ENCODE data around the gene DCAF11.

DCAF11 gene

DNA sequence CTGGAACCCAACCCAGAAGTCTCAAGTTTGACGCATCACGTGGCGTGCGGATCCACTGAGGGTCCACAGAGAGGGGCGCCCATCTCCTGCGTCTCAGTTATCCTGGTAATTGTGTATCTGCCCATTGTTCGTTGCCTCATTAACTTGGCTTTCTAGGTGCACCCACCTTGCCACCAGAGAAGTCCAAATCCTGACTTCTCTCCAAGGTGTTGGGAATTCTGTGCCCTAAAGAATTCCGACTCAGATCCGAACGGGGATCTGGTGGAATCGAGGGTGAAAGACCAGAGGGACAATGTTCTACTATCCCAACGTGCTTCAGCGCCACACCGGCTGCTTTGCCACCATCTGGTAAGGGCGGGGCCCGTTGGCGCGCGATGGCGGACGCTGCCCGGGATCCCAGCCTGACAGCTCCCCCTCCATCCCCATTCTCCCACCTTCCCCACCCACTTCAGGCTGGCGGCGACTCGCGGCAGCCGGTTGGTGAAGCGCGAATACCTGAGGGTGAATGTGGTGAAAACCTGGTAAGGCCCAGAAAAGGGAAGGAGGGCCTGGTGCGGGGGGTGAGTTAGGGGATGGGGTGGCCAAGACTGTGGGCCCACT, 57.8 kb downstream of the DCAF11 start:
- H3K27ac ChIP-seq, result no peak overlapping the region
- TF ChIP-seq, protein P1, sequence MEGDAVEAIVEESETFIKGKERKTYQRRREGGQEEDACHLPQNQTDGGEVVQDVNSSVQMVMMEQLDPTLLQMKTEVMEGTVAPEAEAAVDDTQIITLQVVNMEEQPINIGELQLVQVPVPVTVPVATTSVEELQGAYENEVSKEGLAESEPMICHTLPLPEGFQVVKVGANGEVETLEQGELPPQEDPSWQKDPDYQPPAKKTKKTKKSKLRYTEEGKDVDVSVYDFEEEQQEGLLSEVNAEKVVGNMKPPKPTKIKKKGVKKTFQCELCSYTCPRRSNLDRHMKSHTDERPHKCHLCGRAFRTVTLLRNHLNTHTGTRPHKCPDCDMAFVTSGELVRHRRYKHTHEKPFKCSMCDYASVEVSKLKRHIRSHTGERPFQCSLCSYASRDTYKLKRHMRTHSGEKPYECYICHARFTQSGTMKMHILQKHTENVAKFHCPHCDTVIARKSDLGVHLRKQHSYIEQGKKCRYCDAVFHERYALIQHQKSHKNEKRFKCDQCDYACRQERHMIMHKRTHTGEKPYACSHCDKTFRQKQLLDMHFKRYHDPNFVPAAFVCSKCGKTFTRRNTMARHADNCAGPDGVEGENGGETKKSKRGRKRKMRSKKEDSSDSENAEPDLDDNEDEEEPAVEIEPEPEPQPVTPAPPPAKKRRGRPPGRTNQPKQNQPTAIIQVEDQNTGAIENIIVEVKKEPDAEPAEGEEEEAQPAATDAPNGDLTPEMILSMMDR (conservative IDR thresholded peaks at IDR 0.05), result no peak

DNA sequence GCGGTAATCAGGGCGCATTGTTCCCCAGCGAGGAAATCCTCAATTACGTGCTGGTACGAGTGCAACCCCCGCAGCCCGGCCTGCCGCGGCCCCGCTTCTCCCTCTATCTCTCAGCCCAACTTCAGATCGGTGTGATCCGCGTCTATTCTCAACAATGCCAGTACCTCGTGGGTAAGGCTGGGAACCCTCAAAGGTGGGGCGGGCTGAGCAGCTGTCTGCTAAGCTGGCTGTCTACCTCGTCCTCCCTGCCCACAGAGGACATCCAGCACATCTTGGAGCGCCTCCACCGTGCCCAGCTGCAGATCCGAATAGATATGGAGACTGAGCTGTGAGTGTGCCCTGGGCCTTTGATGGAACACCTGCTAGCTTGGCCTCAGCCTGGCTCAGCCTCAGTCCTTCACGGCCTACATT, 58.3 kb downstream of the DCAF11 start:
- no peak overlapping the region for H3K27ac ChIP-seq
- no peak for TF ChIP-seq ZFX (IDR thresholded peaks at IDR 0.05)
- TF ChIP-seq, protein P1 (conservative IDR thresholded peaks at IDR 0.05), result no peak
